HCT116 (cell line): ENCODE measurements around the gene SMARCA4. TPM values are rescaled to one million over a fixed set of nuclear protein-coding genes. Genes with fewer than 3 reads are reported as not detected.

ENCODE experiments used
- ATAC-seq: fragments of 200-7000 bp; cut with Tn5 transposase; 2 replicates; pipeline ENCODE4 v1.9.1; 2020; ENCODE audit warnings: mild to moderate bottlenecking, moderate library complexity
- BruUV-seq: library from RNA; stranded (reverse); fragments of 400-500 nt; replicated peaks from 2 replicates; lab custom pipeline; 2021; lab: Mats Ljungman, UMichigan
- CTCF ChIA-PET: fragments of 300-600 bp; sonication (Branson Sonifier 250); formaldehyde crosslinking; loops from one replicate; lab custom pipeline; 2021; ENCODE audit warnings: antibody characterized with exemption; lab: Charles Lee
- POLR2A ChIA-PET: fragments of 300-600, 350-600 bp; sonication (Branson Sonifier 250); formaldehyde crosslinking; loops from one replicate; lab custom pipeline; 2021; ENCODE audit warnings: antibody characterized with exemption; lab: Charles Lee
- RAD21 ChIA-PET, 2 experiments: fragments of 300-600 bp; sonication (Branson Sonifier 250); formaldehyde crosslinking; loops; one replicate each; lab custom pipeline; 2023; ENCODE audit warnings: low total read pairs in 2 of 2; ENCODE audit not compliant: uncharacterized antibody in 2 of 2, unreplicated experiment in 2 of 2, low non-redundant PET in 1 of 2; lab: Charles Lee
- DNase-seq: peaks from one replicate; pipeline ENCODE4 v3.0.0-alpha.2; 2010; ENCODE audit warnings: low read depth, low spot score
- H2AFZ ChIP-seq: fragments of 200-600 bp; shearing (Covaris generic), sonication (generic); 2 replicates; pipeline ENCODE4 v1.6.1; 2017; ENCODE audit warnings: low read depth, mixed run types, mixed read lengths, antibody characterized with exemption, low read length; ENCODE audit not compliant: poor library complexity, severe bottlenecking
- H3K27ac ChIP-seq: 2 replicates; pipeline ENCODE4 v1.5.1; 2012; ENCODE audit warnings: low read depth, low read length
- H3K27me3 ChIP-seq: fragments of 200-600 bp; sonication (generic); 2 replicates; pipeline ENCODE4 v1.6.1; 2016; ENCODE audit warnings: mixed run types, low read length, mixed read lengths; ENCODE audit not compliant: insufficient read depth
- H3K36me3 ChIP-seq, 2 experiments: fragments of 200-500 bp in 1 of 2; fragments of 200-600 bp in 1 of 2; sonication (Bioruptor generic) in 1 of 2; sonication (generic) in 1 of 2; 2 replicates each; pipeline versions ENCODE4 v1.5.1 to v1.6.1; 2014 to 2016; ENCODE audit warnings: low read length in 2 of 2, inconsistent platforms in 1 of 2, mixed read lengths in 1 of 2, mixed run types in 1 of 2; ENCODE audit not compliant: insufficient read depth in 2 of 2, control insufficient read depth in 1 of 2
- H3K4me1 ChIP-seq, 2 experiments: fragments of 200-600 bp in 1 of 2; sonication (generic) in 1 of 2; 2 replicates each; pipeline versions ENCODE4 v1.5.1 to v1.6.1; 2012 to 2017; ENCODE audit warnings: low read length in 2 of 2, inconsistent platforms in 1 of 2, mild to moderate bottlenecking in 1 of 2, mixed read lengths in 1 of 2, mixed run types in 1 of 2, moderate library complexity in 1 of 2; ENCODE audit not compliant: insufficient read depth in 2 of 2, control insufficient read depth in 1 of 2
- H3K4me2 ChIP-seq: fragments of 200-600 bp; sonication (generic); 2 replicates; pipeline ENCODE4 v1.6.1; 2017; ENCODE audit warnings: mixed run types, low read length, mixed read lengths
- H3K4me3 ChIP-seq, 2 experiments: fragments of 200-600 bp in 1 of 2; sonication (generic) in 1 of 2; replicated peaks in 1 of 2; 2 replicates each; pipeline ENCODE4 v1.5.1; 2011 to 2016; ENCODE audit warnings: low read length in 2 of 2, control low read depth in 1 of 2, low read depth in 1 of 2, mild to moderate bottlenecking in 1 of 2, mixed read lengths in 1 of 2, mixed run types in 1 of 2
- H3K79me2 ChIP-seq: fragments of 200-600 bp; sonication (generic); 2 replicates; pipeline ENCODE4 v1.6.1; 2017; ENCODE audit warnings: mild to moderate bottlenecking, mixed run types, low read length, moderate library complexity, mixed read lengths; ENCODE audit not compliant: insufficient read depth
- H3K9ac ChIP-seq: fragments of 200-600 bp; sonication (generic); 2 replicates; pipeline ENCODE4 v1.6.1; 2016; ENCODE audit warnings: low read length, mixed read lengths
- H3K9me2 ChIP-seq: fragments of 200-600 bp; sonication (generic), shearing (Covaris generic); 2 replicates; pipeline ENCODE4 v1.6.1; 2017; ENCODE audit warnings: mixed run types, mild to moderate bottlenecking, moderate library complexity; ENCODE audit not compliant: insufficient read depth
- H3K9me3 ChIP-seq, 2 experiments: fragments of 200-500 bp in 1 of 2; fragments of 200-600 bp in 1 of 2; sonication (Bioruptor generic) in 1 of 2; sonication (generic) in 1 of 2; 2 replicates each; pipeline ENCODE4 v1.6.1; 2014 to 2017; ENCODE audit warnings: low read length in 2 of 2, mixed read lengths in 2 of 2, inconsistent platforms in 1 of 2, low read depth in 1 of 2, mild to moderate bottlenecking in 1 of 2, mixed run types in 1 of 2, moderate library complexity in 1 of 2; ENCODE audit not compliant: control insufficient read depth in 1 of 2, insufficient read depth in 1 of 2
- H4K20me1 ChIP-seq: fragments of 200-600 bp; sonication (generic), shearing (Covaris generic); 2 replicates; pipeline ENCODE4 v1.6.1; 2017; ENCODE audit warnings: mixed run types, mild to moderate bottlenecking, moderate library complexity; ENCODE audit not compliant: insufficient read depth
- EGR1 ChIP-seq: IDR thresholded peaks from 2 replicates; pipeline ENCODE4 v1.6.1; 2012; ENCODE audit warnings: low read depth
- ELF1 ChIP-seq: IDR thresholded peaks from 2 replicates; pipeline ENCODE4 v1.6.1; 2012; ENCODE audit warnings: low read depth, borderline replicate concordance
- FOSL1 ChIP-seq: IDR thresholded peaks from 2 replicates; pipeline ENCODE4 v1.6.1; 2012; ENCODE audit warnings: low read depth
- POLR2A ChIP-seq: IDR thresholded peaks from 2 replicates; pipeline ENCODE4 v1.7.0; 2011; ENCODE audit warnings: borderline replicate concordance; ENCODE audit not compliant: insufficient read depth, insufficient read length; ENCODE audit errors: extremely low read depth
- POLR2AphosphoS5 ChIP-seq: IDR thresholded peaks from 2 replicates; pipeline ENCODE4 v1.6.1; 2011; ENCODE audit warnings: mild to moderate bottlenecking, low read depth, low read length, moderate library complexity
- RAD21 ChIP-seq: IDR thresholded peaks from 2 replicates; pipeline ENCODE4 v1.6.1; 2012; ENCODE audit warnings: low read depth, mild to moderate bottlenecking
- SIN3A ChIP-seq: IDR thresholded peaks from 2 replicates; pipeline ENCODE4 v1.6.1; 2012; ENCODE audit warnings: low read depth
- SP1 ChIP-seq: IDR thresholded peaks from 2 replicates; pipeline ENCODE4 v1.6.1; 2012; ENCODE audit warnings: low read depth
- SRF ChIP-seq: IDR thresholded peaks from 2 replicates; pipeline ENCODE4 v1.6.1; 2012; ENCODE audit warnings: low read depth
- TCF7L2 ChIP-seq: IDR thresholded peaks from 2 replicates; pipeline ENCODE4 v1.7.0; 2011; ENCODE audit warnings: borderline replicate concordance, inconsistent platforms; ENCODE audit not compliant: insufficient read depth, insufficient read length; ENCODE audit errors: extremely low read depth
- intact Hi-C: fragments of 100-400 bp; cut with micrococcal nuclease; formaldehyde crosslinking; loops from 2 replicates; pipeline ENCODE4 v1.10.0; 2022
- total RNA-seq: library from RNA; stranded (reverse); gene quantifications from one replicate; pipeline ENCODE4 v1.2.1, GENCODE V29; 2021; ENCODE audit not compliant: unreplicated experiment
- TF ChIP-seq, protein P1 (sequence below): IDR thresholded peaks from 2 replicates; pipeline ENCODE4 v1.6.1; 2012
- TF ChIP-seq, protein P2 (sequence below), 3 experiments: fragments of 200-600 bp in 1 of 3; sonication (generic) in 1 of 3; IDR thresholded peaks in 2 of 3; conservative IDR thresholded peaks in 1 of 3; 2 replicates each; pipeline ENCODE4 v1.5.1; 2012 to 2017; ENCODE audit warnings: low read depth in 2 of 3, low read length in 2 of 3, antibody characterized with exemption in 1 of 3, borderline replicate concordance in 1 of 3, control low read depth in 1 of 3, mild to moderate bottlenecking in 1 of 3, mixed read lengths in 1 of 3, mixed run types in 1 of 3, moderate library complexity in 1 of 3; ENCODE audit not compliant: insufficient read depth in 1 of 3
- TF ChIP-seq, protein P3 (sequence below): IDR thresholded peaks from 2 replicates; pipeline ENCODE4 v1.6.1; 2011; ENCODE audit warnings: mild to moderate bottlenecking, low read length, moderate library complexity; ENCODE audit not compliant: insufficient replicate concordance; ENCODE audit errors: extremely low read depth

The SMARCA4 gene
- total RNA-seq, 1 experiment from 2014 or later, result 116 TPM

DNA sequence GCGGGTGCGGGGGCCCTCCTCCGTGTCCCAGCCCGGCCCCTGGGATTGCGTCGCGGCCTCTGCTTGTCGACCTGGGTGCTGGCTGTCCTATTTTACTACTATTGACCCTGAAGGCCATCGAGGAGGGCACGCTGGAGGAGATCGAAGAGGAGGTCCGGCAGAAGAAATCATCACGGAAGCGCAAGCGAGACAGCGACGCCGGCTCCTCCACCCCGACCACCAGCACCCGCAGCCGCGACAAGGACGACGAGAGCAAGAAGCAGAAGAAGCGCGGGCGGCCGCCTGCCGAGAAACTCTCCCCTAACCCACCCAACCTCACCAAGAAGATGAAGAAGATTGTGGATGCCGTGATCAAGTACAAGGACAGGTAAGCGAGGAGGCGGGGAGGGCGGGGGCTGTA is 80.4 kb downstream of the SMARCA4 start:
- no peak overlapping the region for H3K9ac ChIP-seq
- TF ChIP-seq FOSL1 (no peak), EGR1 (no peak), POLR2AphosphoS5 (no peak), RAD21 (no peak), SRF (no peak), ELF1 (no peak), POLR2A (no peak), TCF7L2 (no peak), SIN3A (no peak), SP1 (no peak)
- TF ChIP-seq, protein P1, sequence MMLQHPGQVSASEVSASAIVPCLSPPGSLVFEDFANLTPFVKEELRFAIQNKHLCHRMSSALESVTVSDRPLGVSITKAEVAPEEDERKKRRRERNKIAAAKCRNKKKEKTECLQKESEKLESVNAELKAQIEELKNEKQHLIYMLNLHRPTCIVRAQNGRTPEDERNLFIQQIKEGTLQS, result no peak
- TF ChIP-seq, protein P2, sequence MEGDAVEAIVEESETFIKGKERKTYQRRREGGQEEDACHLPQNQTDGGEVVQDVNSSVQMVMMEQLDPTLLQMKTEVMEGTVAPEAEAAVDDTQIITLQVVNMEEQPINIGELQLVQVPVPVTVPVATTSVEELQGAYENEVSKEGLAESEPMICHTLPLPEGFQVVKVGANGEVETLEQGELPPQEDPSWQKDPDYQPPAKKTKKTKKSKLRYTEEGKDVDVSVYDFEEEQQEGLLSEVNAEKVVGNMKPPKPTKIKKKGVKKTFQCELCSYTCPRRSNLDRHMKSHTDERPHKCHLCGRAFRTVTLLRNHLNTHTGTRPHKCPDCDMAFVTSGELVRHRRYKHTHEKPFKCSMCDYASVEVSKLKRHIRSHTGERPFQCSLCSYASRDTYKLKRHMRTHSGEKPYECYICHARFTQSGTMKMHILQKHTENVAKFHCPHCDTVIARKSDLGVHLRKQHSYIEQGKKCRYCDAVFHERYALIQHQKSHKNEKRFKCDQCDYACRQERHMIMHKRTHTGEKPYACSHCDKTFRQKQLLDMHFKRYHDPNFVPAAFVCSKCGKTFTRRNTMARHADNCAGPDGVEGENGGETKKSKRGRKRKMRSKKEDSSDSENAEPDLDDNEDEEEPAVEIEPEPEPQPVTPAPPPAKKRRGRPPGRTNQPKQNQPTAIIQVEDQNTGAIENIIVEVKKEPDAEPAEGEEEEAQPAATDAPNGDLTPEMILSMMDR (IDR thresholded peaks at IDR 0.05 in 2 of 3, conservative IDR thresholded peaks at IDR 0.05 in 1 of 3; ENCODE audit: borderline replicate concordance in 1 of 3, insufficient read depth in 1 of 3, low read depth in 2 of 3, low read length in 2 of 3), result no peak
- TF ChIP-seq, protein P3, sequence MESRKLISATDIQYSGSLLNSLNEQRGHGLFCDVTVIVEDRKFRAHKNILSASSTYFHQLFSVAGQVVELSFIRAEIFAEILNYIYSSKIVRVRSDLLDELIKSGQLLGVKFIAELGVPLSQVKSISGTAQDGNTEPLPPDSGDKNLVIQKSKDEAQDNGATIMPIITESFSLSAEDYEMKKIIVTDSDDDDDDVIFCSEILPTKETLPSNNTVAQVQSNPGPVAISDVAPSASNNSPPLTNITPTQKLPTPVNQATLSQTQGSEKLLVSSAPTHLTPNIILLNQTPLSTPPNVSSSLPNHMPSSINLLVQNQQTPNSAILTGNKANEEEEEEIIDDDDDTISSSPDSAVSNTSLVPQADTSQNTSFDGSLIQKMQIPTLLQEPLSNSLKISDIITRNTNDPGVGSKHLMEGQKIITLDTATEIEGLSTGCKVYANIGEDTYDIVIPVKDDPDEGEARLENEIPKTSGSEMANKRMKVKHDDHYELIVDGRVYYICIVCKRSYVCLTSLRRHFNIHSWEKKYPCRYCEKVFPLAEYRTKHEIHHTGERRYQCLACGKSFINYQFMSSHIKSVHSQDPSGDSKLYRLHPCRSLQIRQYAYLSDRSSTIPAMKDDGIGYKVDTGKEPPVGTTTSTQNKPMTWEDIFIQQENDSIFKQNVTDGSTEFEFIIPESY, result no peak
- no peaks in the 10 kb centered on the region for H3K9me3 ChIP-seq
- H3K4me2 ChIP-seq, result no peak overlapping the region
- CTCF ChIA-PET, result no interaction called here
- DNase-seq, result no peak
- POLR2A ChIA-PET, result no interaction called here
- RAD21 ChIA-PET, result no interaction called here
- H4K20me1 ChIP-seq, result no peaks in the 10 kb centered on the region
- H3K4me3 ChIP-seq, result no peak overlapping the region
- ATAC-seq, result no peak
- intact Hi-C loops, result no loop called here
- H3K27me3 ChIP-seq, result no peaks in the 10 kb centered on the region
- peaks cover 0 to under 1% of the 10 kb centered on the region in 2 experiments; a peak in 1 of 4 replicates for H3K4me1 ChIP-seq
- H3K9me2 ChIP-seq, result no peaks in the 10 kb centered on the region
- no peak overlapping the region for H2AFZ ChIP-seq
- peaks cover 42 to 56% of the 10 kb centered on the region in 2 experiments for H3K36me3 ChIP-seq
- peaks cover 28% of the 10 kb centered on the region for H3K79me2 ChIP-seq
- BruUV-seq, result no TSS peak
- H3K27ac ChIP-seq, result no peak overlapping the region
